Common myeloid progenitor, CD34-positive (primary cell): ENCODE measurements around the gene TFR2.
A peak's percentile ranks its signal among the peaks of the same experiment; 100 is the strongest.
"Not testable (repeated sequence)": the region's sequence is repeated elsewhere in the genome, so short reads cannot be mapped to it uniquely, and the experiment has no call there.

Source experiments
- CTCF ChIA-PET: fragments of 350-600 bp; sonication (Branson Sonifier 250); formaldehyde crosslinking; loops from one replicate; lab custom pipeline; 2021; ENCODE audit warnings: antibody characterized with exemption; lab: Charles Lee
- POLR2A ChIA-PET: fragments of 350-600 bp; sonication (Branson Sonifier 250); formaldehyde crosslinking; loops from one replicate; lab custom pipeline; 2021; ENCODE audit warnings: antibody characterized with exemption; lab: Charles Lee
- DNase-seq, 3 donors: peaks; one replicate each; pipeline versions ENCODE4 v3.0.0 to v3.0.0-alpha.2; 2013
- H3K27ac ChIP-seq, 2 experiments: 1 replicate in 1 of 2; 2 replicates in 1 of 2; pipeline ENCODE4 v1.7.0; 2013; ENCODE audit warnings: inconsistent platforms in 2 of 2, low read length in 2 of 2, mild to moderate bottlenecking in 2 of 2, low read depth in 1 of 2, moderate library complexity in 1 of 2; ENCODE audit not compliant: severe bottlenecking in 2 of 2, insufficient read depth in 1 of 2, poor library complexity in 1 of 2
- H3K27me3 ChIP-seq, 5 experiments: replicated peaks in 2 of 5; 1 replicate in 3 of 5; 2 replicates in 2 of 5; pipeline versions ENCODE4 v1.6.1 to v1.7.0; 2013; ENCODE audit warnings: low read length in 4 of 5, mild to moderate bottlenecking in 2 of 5, moderate library complexity in 2 of 5, inconsistent platforms in 1 of 5; ENCODE audit not compliant: insufficient read depth in 5 of 5, control insufficient read depth in 4 of 5
- H3K36me3 ChIP-seq, 4 experiments: 1 replicate in 2 of 4; 2 replicates in 2 of 4; pipeline versions ENCODE4 v1.6.1 to v1.7.0; 2013; ENCODE audit warnings: low read length in 3 of 4, control low read depth in 1 of 4, mild to moderate bottlenecking in 1 of 4; ENCODE audit not compliant: control insufficient read depth in 4 of 4, insufficient read depth in 4 of 4
- H3K4me1 ChIP-seq, 4 experiments: 1 replicate in 3 of 4; 2 replicates in 1 of 4; pipeline versions ENCODE4 v1.6.1 to v1.7.1; 2013; ENCODE audit warnings: low read length in 3 of 4, mild to moderate bottlenecking in 3 of 4, control low read depth in 1 of 4, inconsistent platforms in 1 of 4, moderate library complexity in 1 of 4; ENCODE audit not compliant: control insufficient read depth in 4 of 4, insufficient read depth in 4 of 4; ENCODE audit errors: control extremely low read depth in 1 of 4
- H3K4me3 ChIP-seq, 7 experiments: 1 replicate in 4 of 7; 2 replicates in 3 of 7; pipeline versions ENCODE4 v1.5.1 to v1.7.0; 2013; ENCODE audit warnings: mild to moderate bottlenecking in 7 of 7, low read length in 6 of 7, moderate library complexity in 6 of 7, inconsistent platforms in 2 of 7, low read depth in 2 of 7, control low read depth in 1 of 7; ENCODE audit not compliant: insufficient read depth in 4 of 7, control insufficient read depth in 1 of 7; ENCODE audit errors: extremely low read depth in 1 of 7
- H3K9me3 ChIP-seq, 5 experiments: 1 replicate in 4 of 5; 2 replicates in 1 of 5; pipeline versions ENCODE4 v1.6.1 to v1.7.1; 2013; ENCODE audit warnings: low read length in 4 of 5, mild to moderate bottlenecking in 2 of 5, inconsistent platforms in 1 of 5, low read depth in 1 of 5, moderate library complexity in 1 of 5; ENCODE audit not compliant: control insufficient read depth in 4 of 5, insufficient read depth in 2 of 5; ENCODE audit errors: control extremely low read depth in 1 of 5
- WGBS: methylation state at CpG from one replicate; pipeline ENCODE4 v1.1.5; 2013; ENCODE audit not compliant: insufficient coverage; 5-methylcytosine and 5-hydroxymethylcytosine counted together

Gene TFR2

DNA sequence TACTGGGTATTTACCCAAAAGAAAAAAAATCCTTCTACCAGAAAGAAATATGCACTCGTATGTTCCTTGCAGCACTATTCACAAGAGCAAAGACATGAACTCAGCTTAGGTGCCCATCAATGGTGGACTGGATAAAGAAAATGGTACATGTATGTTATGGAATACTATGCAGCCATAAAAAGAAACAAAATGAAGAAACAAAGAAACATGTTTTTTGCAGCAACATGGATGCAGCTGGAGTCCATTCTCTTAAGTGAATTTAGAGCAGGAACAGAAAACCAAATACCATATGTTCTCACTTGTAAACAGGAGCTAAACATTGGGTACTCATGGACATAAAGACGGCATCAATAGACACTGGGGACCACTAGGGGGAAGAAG, 26.7 kb upstream of the TFR2 start:
- Histone ChIP-seq H3K27me3 (no peaks in the 10 kb centered on the region), H3K27ac (no peak overlapping the region), H3K36me3 (no peaks in the 10 kb centered on the region), H3K4me3 (no peak overlapping the region), H3K9me3 (no peaks in the 10 kb centered on the region), H3K4me1 (peaks cover 0 to 5% (median 1%) of the 10 kb centered on the region in 4 experiments)
- no peak for DNase-seq
- 100% methylated on average over 1 of the region's 2 CpGs for WGBS
- CTCF ChIA-PET, result interaction anchor here (0.9 to 1.3 kb wide), 3 partner anchors 35 to 54 kb away, joined by 3 to 5 read pairs (median 3); no protein-coding TSS in a partner anchor
- POLR2A ChIA-PET, result no interaction called here

DNA sequence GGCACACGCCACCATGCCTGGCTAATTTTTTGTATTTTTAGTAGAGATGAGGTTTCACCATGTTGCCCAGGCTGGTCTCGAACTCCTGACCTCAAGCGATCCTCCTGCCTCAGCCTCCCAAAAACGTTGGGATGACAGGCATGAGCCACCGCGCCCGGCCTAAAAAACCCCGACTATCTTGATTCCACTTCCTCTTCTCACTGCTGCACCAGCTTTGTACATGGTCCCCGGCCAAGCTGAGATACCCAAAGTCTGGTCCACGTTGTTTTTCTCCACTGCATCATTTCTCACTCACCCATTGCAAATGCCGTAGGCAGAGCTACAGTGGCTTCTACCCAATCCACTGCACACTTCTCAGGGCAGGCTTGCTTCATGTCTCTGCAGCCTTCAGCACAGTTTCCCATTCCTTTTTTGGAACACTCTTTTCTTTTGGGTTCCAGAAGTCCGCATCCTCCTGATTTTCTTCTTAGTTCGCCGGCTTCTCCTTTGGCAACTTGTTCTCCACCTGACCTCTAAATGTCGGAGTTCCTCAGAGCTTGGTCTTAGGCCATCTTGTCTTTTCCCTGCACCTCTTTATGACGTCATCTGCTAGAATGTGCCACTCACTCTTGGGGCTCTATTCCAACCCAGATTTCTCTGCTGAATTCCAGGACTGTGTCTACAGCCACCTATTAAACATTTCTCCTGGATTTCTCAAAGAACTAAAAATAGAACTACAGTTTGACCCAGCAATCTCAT, 26.1 kb upstream of the TFR2 start:
- Histone ChIP-seq H3K27ac (no peak overlapping the region), H3K27me3 (no peaks in the 10 kb centered on the region), H3K9me3 (no peaks in the 10 kb centered on the region), H3K36me3 (no peaks in the 10 kb centered on the region), H3K4me1 (peaks cover 0 to under 1% (median 0%) of the 10 kb centered on the region in 4 experiments), H3K4me3 (no peak overlapping the region)
- DNase-seq, result no peak
- ChIA-PET POLR2A (no interaction called here), CTCF (interaction anchor here (0.7 to 1.3 kb wide), 5 partner anchors 33 to 478 kb away, joined by 3 to 5 read pairs (median 3); no protein-coding TSS in a partner anchor)
- WGBS, result 82% methylated on average over 14 of the region's 16 CpGs

DNA sequence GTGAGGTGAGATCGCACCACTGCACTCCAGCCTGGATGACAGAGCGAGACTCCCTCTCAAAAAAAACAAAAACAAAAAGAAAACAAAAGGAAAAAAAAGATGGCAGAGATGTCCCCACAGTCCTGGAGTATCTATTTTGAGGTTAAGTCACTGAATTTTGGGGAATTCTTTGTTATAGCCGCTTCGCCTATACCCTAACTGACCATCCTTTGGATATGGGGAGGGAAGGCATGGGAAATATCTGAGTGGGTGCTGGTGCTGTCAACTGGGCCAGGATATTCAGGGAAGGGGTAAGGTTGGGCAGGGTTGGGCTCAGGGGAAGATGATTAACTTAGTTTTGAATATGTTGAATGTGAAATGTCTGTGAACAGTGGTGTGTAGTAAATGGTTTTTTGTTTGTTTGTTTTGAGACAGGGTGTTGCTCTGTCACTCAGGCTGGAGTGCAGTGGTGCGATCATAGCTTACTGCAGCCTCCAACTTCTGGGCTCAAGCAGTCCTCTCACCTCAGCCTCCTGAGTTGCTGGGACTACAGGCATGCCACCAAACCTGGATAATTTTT, 23.9 kb upstream of the TFR2 start:
- POLR2A ChIA-PET, result no interaction called here
- Histone ChIP-seq H3K27me3 (no peaks in the 10 kb centered on the region), H3K27ac (no peak overlapping the region), H3K4me3 (no peak overlapping the region), H3K36me3 (no peaks in the 10 kb centered on the region), H3K9me3 (no peaks in the 10 kb centered on the region), H3K4me1 (no peaks in the 10 kb centered on the region)
- 100% methylated on average over 3 of the region's 5 CpGs for WGBS
- no peak for DNase-seq
- CTCF ChIA-PET, result interaction anchor here (0.9 to 1.5 kb wide), 2 partner anchors 13 to 167 kb away, joined by 3 read pairs; no protein-coding TSS in a partner anchor

DNA sequence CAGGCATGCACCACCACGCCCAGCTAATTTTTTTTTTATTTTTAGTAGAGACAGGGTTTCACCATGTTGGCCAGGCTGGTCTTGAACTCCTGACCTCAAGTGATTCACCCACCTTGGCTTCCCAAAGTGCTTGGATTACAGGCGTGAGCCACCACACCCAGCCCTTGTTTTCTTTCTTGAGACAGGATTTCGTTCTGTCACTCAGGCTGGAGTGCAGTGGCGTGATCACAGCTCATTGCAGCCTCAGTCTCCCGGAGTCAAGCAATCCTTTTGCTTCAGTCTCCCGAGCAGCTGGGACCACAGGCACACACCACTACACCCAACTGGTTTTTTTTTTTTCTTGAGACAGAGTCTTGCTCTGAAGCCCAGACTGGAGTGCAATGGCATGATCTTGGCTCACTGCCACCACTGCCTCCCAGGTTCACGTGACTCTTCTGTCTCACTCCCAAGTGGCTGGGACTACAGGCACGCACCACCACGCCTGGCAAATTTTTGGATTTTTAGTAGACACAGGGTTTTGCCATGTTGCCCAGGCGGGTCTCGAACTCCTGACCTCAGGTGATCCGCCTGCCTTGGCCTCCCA, 20.9 kb upstream of the TFR2 start:
- H3K4me3 ChIP-seq, H3K27ac ChIP-seq, H3K9me3 ChIP-seq, H3K4me1 ChIP-seq, DNase-seq, POLR2A ChIA-PET, H3K36me3 ChIP-seq: not testable (repeated sequence)
- H3K27me3 ChIP-seq, result peaks cover 0 to 11% (median 3%) of the 10 kb centered on the region in 5 experiments
- WGBS, result 89% methylated on average over 12 of the region's 12 CpGs
- CTCF ChIA-PET, result interaction anchor here (2.0 kb wide), 1 partner anchor 26 kb away, joined by 5 read pairs; no protein-coding TSS in a partner anchor

DNA sequence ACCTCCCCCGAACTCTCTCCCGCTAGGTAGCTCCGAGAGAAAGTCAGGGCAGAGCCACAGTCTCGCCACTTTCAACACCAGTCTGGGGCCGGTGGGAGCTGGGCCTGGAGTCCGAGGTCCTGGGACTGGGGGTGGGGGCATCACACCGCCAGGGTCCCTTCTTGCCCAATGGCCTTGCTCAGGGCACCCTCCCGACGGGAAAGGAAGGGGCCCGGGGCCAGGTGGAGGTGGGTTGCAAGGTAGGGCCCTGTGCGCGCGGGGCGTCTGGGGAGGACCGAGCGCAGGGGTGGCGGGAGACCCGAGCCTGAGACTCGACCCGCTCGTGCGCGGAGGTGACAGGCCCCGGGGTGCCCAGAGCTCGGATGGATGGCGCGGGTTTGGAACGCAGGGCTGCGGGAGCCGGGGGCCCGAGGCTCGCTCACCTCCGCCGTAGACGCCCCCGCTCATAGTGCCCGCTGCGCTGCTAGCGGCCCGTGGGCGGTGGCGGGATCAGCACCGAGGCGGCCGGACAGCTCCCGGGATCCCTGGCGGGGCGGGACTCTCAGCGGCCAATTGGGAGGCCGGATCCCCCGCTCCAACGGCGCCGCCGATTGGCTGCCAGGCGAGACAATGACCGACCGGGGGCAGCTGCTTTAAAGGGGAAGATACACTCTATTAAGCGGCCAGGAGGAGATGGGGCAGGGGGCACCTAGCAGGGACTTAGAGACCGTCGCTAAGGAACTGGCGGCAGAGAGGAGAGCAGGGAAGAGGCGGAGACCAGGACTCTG, 14.7 kb upstream of the TFR2 start, which contains the start of gene ACTL6B:
TSS of gene ACTL6B (minus strand) at position 541 of the 767 bp plus-strand sequence. CDS start at position 447, 94 bp downstream.
- Histone ChIP-seq H3K36me3 (no peaks in the 10 kb centered on the region), H3K27me3 (peaks cover 2 to 50% (median 18%) of the 10 kb centered on the region in 5 experiments), H3K27ac (no peak within 1 kb of the TSS), H3K4me1 (peaks cover 0 to 2% (median 0%) of the 10 kb centered on the region in 4 experiments), H3K4me3 (peak within 1 kb of the TSS in 1 of 7 experiments; percentile 28), H3K9me3 (peaks cover 0 to 2% (median 0%) of the 10 kb centered on the region in 5 experiments)
- 13% methylated on average over 50 of the region's 63 CpGs for WGBS
- ChIA-PET CTCF (interaction anchor here (1.2 to 1.4 kb wide), 4 partner anchors 19 to 36 kb away, joined by 3 to 5 read pairs (median 3); no protein-coding TSS in a partner anchor), POLR2A (no interaction called here)
- DNase-seq, result peak; percentile 46 to 85 (median 83)

DNA sequence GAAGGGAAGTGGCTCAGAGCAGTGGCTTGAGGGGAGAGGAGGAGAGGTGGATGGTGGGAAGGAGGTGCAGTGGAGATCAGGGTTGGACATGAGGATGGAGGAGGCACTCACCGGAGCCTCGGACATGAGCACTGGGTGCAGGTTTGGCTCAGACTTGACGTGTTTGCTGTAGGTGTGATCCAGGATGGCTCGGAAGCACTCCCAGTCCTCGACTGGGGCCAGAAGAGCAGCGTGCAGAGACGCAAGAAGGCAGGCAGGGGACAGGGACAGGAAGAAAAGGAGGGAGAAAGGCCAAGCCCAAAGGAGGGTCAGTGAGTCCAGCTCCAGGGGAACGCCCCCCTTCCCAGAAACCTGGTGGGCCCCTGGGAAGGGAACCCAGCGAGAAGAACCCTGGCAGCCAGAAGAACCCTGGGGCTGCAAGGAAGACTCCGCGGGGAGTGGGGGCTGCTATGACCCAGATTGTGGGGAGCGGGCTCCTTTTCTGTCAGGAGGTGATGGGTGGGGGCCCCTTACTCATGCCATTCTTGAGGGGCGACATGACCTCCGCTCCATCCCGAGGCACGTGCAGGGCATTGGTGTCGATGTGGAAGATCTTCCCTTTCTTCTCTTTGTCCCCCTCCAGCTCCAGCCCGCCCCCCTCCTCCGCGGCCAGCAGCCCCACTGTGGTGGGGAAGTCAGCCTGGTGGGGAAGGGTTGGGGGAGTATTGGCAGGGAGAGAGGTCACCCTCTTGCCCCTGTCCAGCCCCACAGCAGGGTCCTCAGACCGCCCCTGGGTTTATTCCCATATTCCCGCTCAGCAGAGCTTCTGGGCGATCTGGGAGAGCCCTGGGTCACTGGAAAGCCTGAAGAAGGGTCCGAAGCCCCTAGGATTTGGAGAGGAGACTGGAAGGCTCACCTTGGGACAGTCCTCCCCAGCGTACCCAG, 13.8 kb upstream of the TFR2 start:
- CTCF ChIA-PET, result interaction anchor here (1.2 to 1.3 kb wide), 3 partner anchors 18 to 26 kb away, joined by 3 to 5 read pairs (median 3); no protein-coding TSS in a partner anchor
- DNase-seq, result no peak
- 50% methylated on average over 12 of the region's 25 CpGs for WGBS
- Histone ChIP-seq H3K36me3 (no peaks in the 10 kb centered on the region), H3K4me1 (peaks cover 0 to 2% (median 0%) of the 10 kb centered on the region in 4 experiments), H3K27ac (no peak overlapping the region), H3K4me3 (no peak overlapping the region), H3K27me3 (peaks cover 2 to 51% (median 18%) of the 10 kb centered on the region in 5 experiments), H3K9me3 (peaks cover 0 to 2% (median 0%) of the 10 kb centered on the region in 5 experiments)
- POLR2A ChIA-PET, result no interaction called here
